ENCODE results near the gene NME4. TPM values are rescaled to one million over a fixed set of nuclear protein-coding genes. Genes with fewer than 3 reads are reported as not detected.

The NME4 gene
- polyA plus RNA-seq, 1 donor: 106 TPM

GRCh38 chr16:425740-426114 is 28.7 kb downstream of the NME4 start:
- DNase-seq: no peak

- DNase-seq: no peak
Measured at GRCh38 chr16:426115-426905, 29.3 kb downstream of the NME4 start.

GRCh38 chr16:426906-427249 is 29.9 kb downstream of the NME4 start:
- DNase-seq: no peak

- DNase-seq: no peak
Measured at GRCh38 chr16:427250-427649, 30.3 kb downstream of the NME4 start.

GRCh38 chr16:430904-431303 is 33.9 kb downstream of the NME4 start:
- DNase-seq: no peak

GRCh38 chr16:440627-441026 is 43.6 kb downstream of the NME4 start:
- no peak for DNase-seq

GRCh38 chr16:441447-441846 is 44.4 kb downstream of the NME4 start:
- no peak for DNase-seq

GRCh38 chr16:442976-443375 is 46.0 kb downstream of the NME4 start:
- DNase-seq: no peak

GRCh38 chr16:444027-444426 is 47.0 kb downstream of the NME4 start:
- no peak for DNase-seq

- no peak for DNase-seq
Measured at GRCh38 chr16:445566-445965, 48.6 kb downstream of the NME4 start.

Other genes starting within 250 kb of the NME4 start
- 0.30 TPM for gene HBZ, start 244.6 kb upstream of the NME4 start, polyA plus RNA-seq (ENCODE audit: insufficient read length)
- 1.8 TPM for gene HBM, start 231.2 kb upstream of the NME4 start, polyA plus RNA-seq (ENCODE audit: insufficient read length)
- gene HBA2, start 224.3 kb upstream of the NME4 start, polyA plus RNA-seq (ENCODE audit: insufficient read length): 570 TPM
- gene HBA1, start 220.5 kb upstream of the NME4 start, polyA plus RNA-seq (ENCODE audit: insufficient read length): 394 TPM
- gene HBQ1, start 216.7 kb upstream of the NME4 start, polyA plus RNA-seq (ENCODE audit: insufficient read length): not detected
- 168 TPM for gene LUC7L, start 167.8 kb upstream of the NME4 start, polyA plus RNA-seq (ENCODE audit: insufficient read length)
- gene FAM234A, start 162.4 kb upstream of the NME4 start, polyA plus RNA-seq (ENCODE audit: insufficient read length): 74.8 TPM
- 1.4 TPM for gene RGS11, start 121.3 kb upstream of the NME4 start, polyA plus RNA-seq (ENCODE audit: insufficient read length)
- 3.6 TPM for gene ARHGDIG, start 116.6 kb upstream of the NME4 start, polyA plus RNA-seq (ENCODE audit: insufficient read length)
- gene PDIA2, start 114.0 kb upstream of the NME4 start, polyA plus RNA-seq (ENCODE audit: insufficient read length): 2.4 TPM
- 14.7 TPM for gene AXIN1, start 44.5 kb upstream of the NME4 start, polyA plus RNA-seq (ENCODE audit: insufficient read length)
- gene MRPL28, start 26.7 kb upstream of the NME4 start, polyA plus RNA-seq (ENCODE audit: insufficient read length): 52.8 TPM
- 56.1 TPM for gene PGAP6, start 15.2 kb upstream of the NME4 start, polyA plus RNA-seq (ENCODE audit: insufficient read length)
- 20.1 TPM for gene DECR2, start 4.7 kb downstream of the NME4 start, polyA plus RNA-seq (ENCODE audit: insufficient read length)
- gene RAB11FIP3, start 28.4 kb downstream of the NME4 start, polyA plus RNA-seq (ENCODE audit: insufficient read length): 127 TPM
- 23.8 TPM for gene CAPN15, start 130.5 kb downstream of the NME4 start, polyA plus RNA-seq (ENCODE audit: insufficient read length)
- gene PRR35, start 163.2 kb downstream of the NME4 start, polyA plus RNA-seq (ENCODE audit: insufficient read length): 6.6 TPM
- gene NHLRC4, start 169.8 kb downstream of the NME4 start, polyA plus RNA-seq (ENCODE audit: insufficient read length): 4.7 TPM
- 60.9 TPM for gene PIGQ, start 172.8 kb downstream of the NME4 start, polyA plus RNA-seq (ENCODE audit: insufficient read length)
- 17.3 TPM for gene RAB40C, start 192.9 kb downstream of the NME4 start, polyA plus RNA-seq (ENCODE audit: insufficient read length)
- gene WFIKKN1, start 233.8 kb downstream of the NME4 start, polyA plus RNA-seq (ENCODE audit: insufficient read length): 1.5 TPM
- gene METTL26, start 239.1 kb downstream of the NME4 start, polyA plus RNA-seq (ENCODE audit: insufficient read length): 38.0 TPM
- 15.5 TPM for gene MCRIP2, start 244.6 kb downstream of the NME4 start, polyA plus RNA-seq (ENCODE audit: insufficient read length)

All from left kidney (tissue), 2 donors.